Stimulated activated naive CD8-positive, alpha-beta T cell treated with anti-CD3 and anti-CD28 coated beads, Interleukin-15, amount 100 ng/mL, for 72 hours (primary cell): ENCODE results near the gene FAM193B.
"Not testable (repeated sequence)": the region's sequence is repeated elsewhere in the genome, so short reads cannot be mapped to it uniquely, and the experiment has no call there.

Source experiments
- ATAC-seq: fragments of 150-1000 bp; cut with Tn5 transposase; 2 replicates; pipeline ENCODE4 v1.10.0; 2021; ENCODE audit warnings: mild to moderate bottlenecking, moderate library complexity
- DNase-seq, 2 donors: peaks; one replicate each; pipeline ENCODE4 v3.0.0; 2021 to 2022
- H3K27ac Mint-ChIP-seq, 2 donors: one replicate each; pipeline ENCODE4 v1.8.0; 2022; ENCODE audit warnings: mild to moderate bottlenecking in 2 of 2, mixed read lengths in 2 of 2, moderate library complexity in 2 of 2
- H3K27me3 Mint-ChIP-seq: one replicate; pipeline ENCODE4 v1.8.0; 2022; ENCODE audit warnings: mixed read lengths
- H3K4me1 Mint-ChIP-seq: one replicate; pipeline ENCODE4 v1.8.0; 2022; ENCODE audit warnings: mild to moderate bottlenecking, mixed read lengths
- H3K4me3 Mint-ChIP-seq, 2 donors: one replicate each; pipeline ENCODE4 v1.8.0; 2022; ENCODE audit warnings: mild to moderate bottlenecking in 2 of 2, mixed read lengths in 2 of 2, moderate library complexity in 1 of 2
- H3K9me3 Mint-ChIP-seq, 2 donors: one replicate each; pipeline ENCODE4 v1.8.0; 2022; ENCODE audit warnings: mixed read lengths in 2 of 2

Gene FAM193B

DNA sequence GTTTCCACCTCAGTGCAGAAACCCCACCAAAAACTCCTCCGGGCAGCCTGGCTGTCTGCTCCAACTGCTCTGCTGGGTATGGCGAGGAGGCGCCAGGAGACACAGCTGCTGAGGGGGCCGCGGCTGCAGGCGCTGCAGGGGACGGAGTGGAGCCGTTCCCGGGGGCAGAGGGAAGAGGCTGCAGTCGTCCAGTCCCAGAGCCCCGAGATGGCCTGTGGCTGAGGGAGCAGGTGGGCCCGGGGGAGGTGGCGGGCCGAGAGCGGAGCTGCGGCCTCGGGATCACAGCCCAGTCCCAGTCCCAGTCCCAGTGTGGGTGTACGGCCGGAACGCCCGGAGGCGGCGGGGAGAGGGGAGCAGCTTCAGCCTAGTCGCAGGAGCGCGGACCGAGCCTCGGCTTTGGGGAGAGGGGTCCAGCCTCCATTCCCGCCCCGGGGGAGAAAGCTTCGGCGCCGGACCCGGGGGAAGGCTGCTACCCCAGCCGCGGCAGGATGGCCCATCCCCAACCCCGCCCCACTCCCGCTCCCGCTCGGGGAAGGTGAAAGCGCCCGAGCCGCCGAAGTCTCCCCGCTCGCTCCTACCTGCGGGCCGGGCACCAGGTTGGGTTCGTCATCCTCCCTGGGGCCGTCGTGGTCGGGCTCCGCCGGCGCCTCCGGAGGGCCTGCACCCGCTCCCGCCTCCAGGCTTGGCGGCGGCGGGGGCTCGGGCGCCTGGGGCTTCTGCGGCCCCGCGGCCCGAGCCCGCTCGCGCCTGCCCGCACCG, 513 bp downstream of the FAM193B start:
- Mint-ChIP-seq H3K9me3 (no peaks in the 10 kb centered on the region), H3K4me3 (peak overlapping the region; percentile 86 to 89), H3K27me3 (no peaks in the 10 kb centered on the region), H3K4me1 (peaks cover 29% of the 10 kb centered on the region), H3K27ac (peak overlapping the region in 1 of 2 donors; percentile 78)
- DNase-seq = peak; percentile 46
- ATAC-seq = peak; percentile 65

DNA sequence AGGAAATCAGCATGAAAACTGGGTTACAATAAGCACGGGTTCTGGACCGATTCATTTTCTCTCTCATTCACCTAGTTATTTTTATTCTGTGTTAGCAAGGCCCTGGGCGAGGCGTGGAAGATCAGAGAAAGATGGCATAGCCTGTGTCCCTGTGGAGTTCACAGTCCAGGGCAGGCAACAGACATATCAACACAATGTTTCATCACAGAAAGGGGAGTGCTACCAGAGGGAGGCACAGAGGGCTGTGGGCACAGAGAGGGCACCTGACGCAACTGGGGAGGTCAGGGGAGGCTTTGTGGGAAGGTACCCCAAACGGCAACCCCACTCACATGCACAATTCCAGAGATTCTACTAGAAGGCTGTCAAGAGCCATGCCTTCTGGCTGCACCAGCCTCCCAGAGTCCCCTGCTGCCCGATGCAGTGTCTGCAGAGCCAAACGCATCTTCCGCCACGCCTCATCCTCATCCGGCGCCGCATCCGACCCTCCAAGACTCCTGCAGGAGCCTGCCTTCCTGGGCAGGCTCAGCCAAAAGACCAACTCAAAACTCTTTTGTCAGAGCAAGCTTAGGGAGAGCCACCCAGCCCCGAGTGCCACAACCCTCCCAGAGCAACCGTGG, 1.4 kb downstream of the FAM193B start:
- DNase-seq (no peak), ATAC-seq (no peak)
- Mint-ChIP-seq H3K4me3 (peak overlapping the region; percentile 86 to 89), H3K9me3 (no peaks in the 10 kb centered on the region), H3K27ac (peak overlapping the region in 1 of 2 donors; percentile 79), H3K27me3 (no peaks in the 10 kb centered on the region), H3K4me1 (peaks cover 29% of the 10 kb centered on the region)

DNA sequence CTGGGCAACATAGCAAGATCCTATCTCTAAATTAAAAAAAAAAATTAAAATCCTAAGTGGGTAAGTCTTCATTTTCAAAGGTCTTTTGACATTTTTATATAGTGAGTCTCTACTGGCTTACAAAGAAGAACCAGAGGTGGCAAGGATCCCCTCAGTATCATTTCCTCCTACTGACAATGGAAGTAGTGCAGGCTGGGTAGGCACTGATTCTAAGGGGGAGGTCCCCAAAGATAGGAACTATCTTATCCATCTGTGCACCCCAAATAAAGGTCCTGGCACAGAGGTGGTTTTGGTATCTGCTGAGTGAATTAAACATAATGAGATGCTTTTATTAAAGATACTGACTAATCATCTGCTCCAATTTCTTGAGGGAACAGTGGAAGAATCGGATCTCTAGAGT, 4.2 kb downstream of the FAM193B start:
- H3K4me3 Mint-ChIP-seq = no peak overlapping the region
- H3K27ac Mint-ChIP-seq = no peak overlapping the region

DNA sequence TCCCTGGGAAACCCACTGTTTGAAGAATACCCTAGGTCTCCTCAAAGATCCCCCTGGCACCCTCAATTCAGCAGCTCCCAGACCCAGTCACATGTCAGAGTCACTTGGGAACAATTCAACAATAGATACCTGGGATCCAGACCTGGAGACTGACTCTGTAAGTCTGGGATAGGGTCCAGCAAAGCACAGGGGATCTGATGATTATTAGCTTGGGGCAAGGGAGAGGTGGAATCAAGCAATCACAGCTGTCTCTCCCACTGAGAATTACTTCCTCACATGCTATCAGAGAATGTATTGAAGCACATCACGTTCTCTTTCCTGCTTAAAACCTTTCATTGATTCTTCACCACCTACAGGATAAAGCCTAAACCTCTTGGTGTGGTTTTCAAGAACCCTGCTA, 5.9 kb downstream of the FAM193B start:
- Mint-ChIP-seq H3K4me3 (no peak overlapping the region), H3K27me3 (no peaks in the 10 kb centered on the region), H3K4me1 (peaks cover 29% of the 10 kb centered on the region), H3K27ac (no peak overlapping the region), H3K9me3 (no peaks in the 10 kb centered on the region)
- ATAC-seq (no peak), DNase-seq (no peak)

More for the DNA sequence above, 4.2 kb downstream of the FAM193B start:
- Mint-ChIP-seq H3K9me3 (no peaks in the 10 kb centered on the region), H3K4me1 (peaks cover 37% of the 10 kb centered on the region), H3K27me3 (no peaks in the 10 kb centered on the region)
- ATAC-seq (no peak), DNase-seq (no peak)

DNA sequence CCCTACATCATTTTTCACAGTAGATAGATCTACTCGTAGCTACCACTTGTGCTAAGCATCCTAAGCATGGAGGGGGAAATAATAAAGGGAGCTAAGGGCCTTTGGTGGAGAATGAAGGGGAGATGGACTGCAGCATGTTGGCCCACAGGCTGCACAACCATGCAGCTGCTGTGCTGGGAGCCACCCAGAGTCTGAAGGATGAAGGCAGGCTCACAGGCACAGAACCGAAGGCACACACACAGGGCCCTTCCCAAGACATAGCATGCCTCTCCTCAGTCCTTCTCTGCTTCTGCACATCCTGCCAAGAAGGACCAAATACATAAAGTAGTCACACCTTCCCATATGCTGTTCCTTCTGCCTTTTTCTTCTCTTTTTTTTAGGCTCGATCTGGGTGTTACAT, 6.6 kb downstream of the FAM193B start:
- peaks cover 21% of the 10 kb centered on the region for H3K4me1 Mint-ChIP-seq
- DNase-seq = no peak
- ATAC-seq = no peak
- no peak overlapping the region for H3K27ac Mint-ChIP-seq
- H3K27me3 Mint-ChIP-seq = no peaks in the 10 kb centered on the region
- no peaks in the 10 kb centered on the region for H3K9me3 Mint-ChIP-seq
- H3K4me3 Mint-ChIP-seq = no peak overlapping the region

DNA sequence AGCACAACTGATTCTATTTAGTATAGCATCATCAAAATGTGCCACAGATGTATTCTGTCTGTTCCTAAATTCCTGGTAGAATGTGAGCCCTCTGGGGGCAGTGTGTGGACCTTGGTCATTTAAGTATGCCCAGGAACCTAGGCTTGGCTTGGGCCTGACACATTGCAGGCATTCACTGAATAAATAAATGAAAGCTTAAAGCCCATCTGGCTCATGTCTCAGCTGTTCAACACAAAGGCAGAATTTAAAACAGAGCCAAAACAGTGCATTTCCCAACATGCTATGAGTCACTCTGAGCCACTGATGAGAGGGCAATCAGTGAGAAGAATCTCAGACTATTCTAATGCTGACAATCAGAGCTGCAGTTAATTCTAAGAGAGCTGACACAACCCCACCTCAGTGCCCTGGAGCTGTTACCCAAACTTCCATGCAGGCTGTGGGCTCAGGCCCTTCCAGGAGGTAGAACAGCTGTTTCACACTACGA, 8.1 kb downstream of the FAM193B start:
- H3K4me3 Mint-ChIP-seq = no peak overlapping the region
- no peaks in the 10 kb centered on the region for H3K9me3 Mint-ChIP-seq
- H3K27me3 Mint-ChIP-seq = no peaks in the 10 kb centered on the region
- H3K4me1 Mint-ChIP-seq = peaks cover 11% of the 10 kb centered on the region
- ATAC-seq (no peak), DNase-seq (no peak)
- H3K27ac Mint-ChIP-seq = no peak overlapping the region

DNA sequence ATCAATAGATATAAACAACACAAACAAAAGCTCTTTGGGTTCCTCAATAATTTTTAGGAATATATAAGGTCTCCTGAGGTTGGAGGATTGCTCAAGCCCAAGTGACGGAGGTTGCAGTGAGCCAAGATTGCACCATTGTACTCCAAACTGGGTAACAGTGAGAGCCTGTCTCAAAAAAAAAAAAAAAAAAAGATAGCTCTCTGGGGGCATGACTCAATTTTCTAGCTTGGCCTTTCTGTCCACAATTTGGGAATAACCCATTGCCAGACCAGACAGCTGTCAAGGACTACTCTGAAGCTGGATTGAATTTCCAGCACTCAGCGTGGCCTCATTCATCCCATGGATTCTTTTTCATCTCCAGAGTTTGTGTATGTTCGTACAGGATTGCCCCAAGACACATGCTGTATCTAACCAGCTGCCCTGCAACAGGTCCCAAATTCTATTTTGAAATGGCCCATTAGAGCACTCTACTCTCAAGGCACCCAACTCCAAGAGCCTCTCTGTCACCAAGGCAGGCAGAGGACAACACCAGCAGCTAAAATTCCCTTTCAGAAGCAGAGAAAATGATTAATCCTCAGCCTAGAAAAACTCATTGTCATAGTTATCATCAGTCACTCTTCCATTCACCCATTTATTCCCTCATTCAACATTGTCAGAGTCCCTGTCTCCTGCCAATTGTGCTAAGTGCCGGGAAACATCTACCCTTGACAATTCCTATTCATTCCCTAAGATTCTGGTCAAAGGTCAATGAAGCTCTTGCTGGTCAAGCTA, 8.7 kb downstream of the FAM193B start:
- Mint-ChIP-seq H3K27ac (no peak overlapping the region), H3K4me1 (peaks cover 11% of the 10 kb centered on the region), H3K9me3 (no peaks in the 10 kb centered on the region), H3K4me3 (no peak overlapping the region), H3K27me3 (no peaks in the 10 kb centered on the region)
- ATAC-seq = no peak
- DNase-seq = no peak

DNA sequence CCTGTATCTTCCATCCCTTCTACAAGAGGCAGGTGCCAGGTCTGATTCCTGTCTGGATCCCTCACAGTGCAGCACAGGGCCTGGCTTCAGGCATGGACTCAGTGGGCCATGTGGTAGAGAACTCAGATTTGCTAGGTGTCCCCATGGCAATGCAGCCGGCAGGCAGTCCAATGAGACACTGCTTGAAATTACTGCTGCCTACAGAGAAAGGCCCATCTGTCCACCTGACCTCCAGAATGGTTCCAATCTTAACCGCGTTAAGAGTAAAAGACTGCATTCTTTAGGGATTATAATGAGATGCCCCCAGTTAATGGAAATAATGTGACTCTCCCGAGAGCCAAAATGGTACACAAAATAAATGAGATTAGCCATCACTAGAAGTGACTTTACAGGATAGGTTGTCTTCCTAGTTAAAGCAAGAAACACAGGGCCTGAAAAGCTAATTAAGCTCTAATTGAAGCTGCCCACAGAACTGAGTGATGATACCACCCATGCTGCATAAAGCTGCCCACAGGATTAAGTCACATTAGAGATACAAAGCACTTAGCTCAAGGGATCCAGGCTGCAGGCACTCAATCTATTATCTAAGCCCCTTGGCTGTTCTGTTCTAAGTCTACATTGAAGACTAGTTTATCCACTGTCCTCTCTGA, 11.4 kb downstream of the FAM193B start:
- Mint-ChIP-seq H3K9me3 (no peaks in the 10 kb centered on the region), H3K27ac (no peak overlapping the region), H3K4me3 (no peak overlapping the region), H3K27me3 (no peaks in the 10 kb centered on the region), H3K4me1 (peaks cover 11% of the 10 kb centered on the region)
- DNase-seq = no peak
- ATAC-seq = no peak

DNA sequence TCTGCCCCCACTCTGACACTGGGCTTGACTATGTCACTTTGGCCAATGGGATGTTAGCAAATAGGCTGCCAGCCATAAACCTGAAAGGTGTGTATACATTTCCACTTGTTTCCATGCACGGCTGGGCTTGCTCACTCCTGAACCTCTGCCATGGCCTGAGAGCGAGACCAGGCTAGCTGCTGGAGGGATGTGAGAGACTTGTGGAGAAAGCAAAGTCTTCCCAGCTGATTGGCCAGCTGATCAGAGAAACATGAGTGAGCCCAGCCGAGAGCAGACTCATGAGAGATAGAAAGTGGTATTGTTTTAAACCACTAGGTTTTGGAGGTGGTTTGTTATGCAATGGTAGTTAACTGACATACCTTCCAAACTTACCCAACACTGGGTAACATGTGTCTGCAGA, 13.9 kb downstream of the FAM193B start:
- no peak overlapping the region for H3K27ac Mint-ChIP-seq
- H3K27me3 Mint-ChIP-seq = no peaks in the 10 kb centered on the region
- no peaks in the 10 kb centered on the region for H3K9me3 Mint-ChIP-seq
- ATAC-seq = no peak
- no peak for DNase-seq
- H3K4me3 Mint-ChIP-seq = no peak overlapping the region
- no peaks in the 10 kb centered on the region for H3K4me1 Mint-ChIP-seq

DNA sequence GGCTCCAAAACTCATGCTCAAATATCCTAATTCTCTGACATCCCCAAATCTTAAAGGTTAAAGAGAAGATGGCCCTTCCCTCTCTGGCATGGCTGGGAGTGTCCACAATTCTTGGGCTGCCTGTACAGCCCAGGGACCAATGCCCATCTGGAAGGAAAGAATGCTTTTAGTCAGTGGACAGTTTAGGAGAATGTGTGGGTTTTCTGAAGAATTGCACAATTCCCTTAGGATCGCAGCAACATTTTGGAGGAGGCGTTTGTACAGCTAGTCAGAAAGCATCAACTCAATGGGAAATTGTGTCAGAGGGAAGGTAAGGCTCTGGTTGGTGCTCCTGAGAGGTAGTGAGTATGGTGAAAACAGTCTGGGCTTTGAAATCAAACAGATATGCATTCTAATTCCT, 15.0 kb downstream of the FAM193B start:
- DNase-seq (no peak), ATAC-seq (no peak)
- H3K4me1 Mint-ChIP-seq = no peaks in the 10 kb centered on the region
- H3K4me3 Mint-ChIP-seq = no peak overlapping the region
- no peaks in the 10 kb centered on the region for H3K27me3 Mint-ChIP-seq
- H3K9me3 Mint-ChIP-seq = no peaks in the 10 kb centered on the region
- no peak overlapping the region for H3K27ac Mint-ChIP-seq

DNA sequence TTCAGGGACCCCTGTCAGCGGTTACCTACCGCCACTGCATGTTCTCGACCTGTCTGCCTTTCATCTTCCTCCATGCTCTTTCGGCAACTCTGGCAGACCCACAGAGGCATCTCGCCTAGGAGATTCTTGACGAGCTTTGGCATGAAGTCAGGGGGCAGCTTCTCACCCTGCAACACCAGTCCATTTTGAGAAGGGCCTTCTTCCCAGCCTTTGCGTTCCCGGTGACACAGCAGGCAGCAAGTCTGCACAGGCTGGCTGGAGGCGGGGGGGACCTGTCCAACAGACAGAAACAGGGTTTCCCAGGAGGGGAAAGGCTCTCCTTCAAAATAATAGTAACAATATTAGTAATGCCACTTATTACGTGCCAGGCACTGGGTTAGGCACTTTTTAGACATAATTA, 15.5 kb downstream of the FAM193B start:
- H3K27ac Mint-ChIP-seq = no peak overlapping the region
- no peak for ATAC-seq
- H3K9me3 Mint-ChIP-seq = no peaks in the 10 kb centered on the region
- H3K4me3 Mint-ChIP-seq = no peak overlapping the region
- H3K27me3 Mint-ChIP-seq = no peaks in the 10 kb centered on the region
- H3K4me1 Mint-ChIP-seq = no peaks in the 10 kb centered on the region
- no peak for DNase-seq

DNA sequence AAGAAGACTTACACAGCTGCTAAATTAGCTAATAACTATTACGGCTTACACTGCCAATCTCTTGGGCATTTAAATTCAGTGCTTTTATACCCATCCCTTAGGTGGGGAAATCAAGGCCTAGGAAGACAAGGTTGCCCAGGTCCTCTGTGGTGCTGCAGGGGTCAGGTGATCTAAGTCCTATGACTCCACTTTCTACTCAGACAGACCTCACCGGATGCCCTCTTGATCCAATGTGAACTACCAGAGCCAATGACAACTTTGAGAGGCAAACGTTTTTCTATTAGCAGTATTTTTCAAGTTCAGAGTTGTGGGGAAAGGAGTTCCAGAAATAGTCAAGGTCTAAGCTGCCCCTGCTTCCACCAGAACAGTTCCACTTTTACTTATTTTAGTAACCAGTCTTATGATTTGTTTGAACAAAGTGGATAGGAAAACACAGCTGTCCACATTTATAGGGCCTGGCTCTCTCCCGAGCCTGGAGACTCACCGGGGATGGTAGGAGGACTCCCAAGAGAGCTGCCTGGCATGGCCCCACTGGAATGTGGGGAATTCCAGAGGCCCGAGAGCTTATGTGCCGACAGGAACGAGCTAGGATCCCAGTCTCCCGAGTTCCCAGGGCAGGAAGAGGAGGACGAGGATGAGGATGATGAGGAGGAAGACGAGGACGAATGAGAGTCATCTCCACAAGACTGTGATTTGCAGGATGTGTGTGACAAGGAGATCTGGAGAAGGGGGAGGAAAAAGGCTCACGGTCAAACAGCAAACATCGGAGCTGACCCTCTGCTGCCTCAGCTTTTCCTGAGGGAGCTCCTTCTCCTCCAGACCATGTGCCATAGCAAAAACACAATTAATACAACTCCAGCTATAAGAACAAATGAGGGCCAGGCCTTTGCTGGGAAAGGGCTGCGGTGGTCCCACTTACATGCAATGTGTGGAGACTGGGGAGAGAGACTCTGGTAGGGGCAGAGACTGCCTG, 16.7 kb downstream of the FAM193B start:
- no peaks in the 10 kb centered on the region for H3K9me3 Mint-ChIP-seq
- DNase-seq = no peak
- peak overlapping the region in 1 of 2 donors; percentile 15 for H3K27ac Mint-ChIP-seq
- H3K27me3 Mint-ChIP-seq = no peaks in the 10 kb centered on the region
- H3K4me3 Mint-ChIP-seq = peak overlapping the region in 1 of 2 donors; percentile 9
- ATAC-seq = no peak
- H3K4me1 Mint-ChIP-seq = no peaks in the 10 kb centered on the region

DNA sequence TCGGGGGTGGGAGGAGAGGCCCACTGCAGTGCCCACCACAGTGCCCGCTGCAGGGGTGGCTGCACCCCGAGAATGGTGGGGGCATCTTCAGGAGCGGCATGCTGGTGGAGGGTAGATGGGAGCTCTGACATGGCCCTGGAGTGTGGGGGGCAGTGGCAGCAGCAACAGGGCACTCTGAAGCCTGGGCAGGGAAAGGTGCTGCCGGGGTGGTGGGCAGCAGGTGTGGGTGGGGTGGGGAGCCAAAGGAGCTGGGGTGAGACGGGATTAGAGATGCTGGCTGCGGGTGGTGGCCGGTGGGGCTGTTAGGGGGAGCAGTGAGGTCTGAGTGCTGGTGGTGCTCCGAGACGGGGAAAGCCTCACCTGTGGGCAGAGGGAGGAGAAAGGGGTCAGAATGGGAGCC, 18.0 kb downstream of the FAM193B start:
- Mint-ChIP-seq H3K27me3 (no peaks in the 10 kb centered on the region), H3K27ac (peak overlapping the region in 1 of 2 donors; percentile 78), H3K9me3 (no peaks in the 10 kb centered on the region), H3K4me3 (no peak overlapping the region), H3K4me1 (no peaks in the 10 kb centered on the region)
- DNase-seq = no peak
- no peak for ATAC-seq

DNA sequence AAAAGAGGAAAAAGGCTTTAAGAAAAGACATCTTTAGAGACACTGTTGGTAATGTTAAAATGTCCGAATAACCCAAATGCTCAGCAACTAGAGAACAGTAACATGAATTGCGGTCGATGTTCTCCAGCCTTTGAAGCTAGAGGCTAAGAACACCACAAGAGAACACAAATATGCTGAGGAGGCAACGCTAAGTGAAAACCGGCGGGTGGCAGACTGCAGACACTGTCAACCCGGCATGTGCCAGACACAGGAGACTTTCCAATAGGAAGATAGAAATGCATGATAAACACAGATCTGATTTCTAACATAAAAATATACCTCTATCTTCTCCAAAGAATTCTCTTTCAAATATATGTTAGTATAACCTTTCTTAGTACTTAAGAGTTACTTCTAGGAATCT, 19.2 kb downstream of the FAM193B start:
- peaks cover 5% of the 10 kb centered on the region for H3K4me1 Mint-ChIP-seq
- H3K27ac Mint-ChIP-seq = no peak overlapping the region
- H3K4me3 Mint-ChIP-seq = no peak overlapping the region
- DNase-seq (no peak), ATAC-seq (no peak)
- H3K9me3 Mint-ChIP-seq = no peaks in the 10 kb centered on the region
- H3K27me3 Mint-ChIP-seq = no peaks in the 10 kb centered on the region

DNA sequence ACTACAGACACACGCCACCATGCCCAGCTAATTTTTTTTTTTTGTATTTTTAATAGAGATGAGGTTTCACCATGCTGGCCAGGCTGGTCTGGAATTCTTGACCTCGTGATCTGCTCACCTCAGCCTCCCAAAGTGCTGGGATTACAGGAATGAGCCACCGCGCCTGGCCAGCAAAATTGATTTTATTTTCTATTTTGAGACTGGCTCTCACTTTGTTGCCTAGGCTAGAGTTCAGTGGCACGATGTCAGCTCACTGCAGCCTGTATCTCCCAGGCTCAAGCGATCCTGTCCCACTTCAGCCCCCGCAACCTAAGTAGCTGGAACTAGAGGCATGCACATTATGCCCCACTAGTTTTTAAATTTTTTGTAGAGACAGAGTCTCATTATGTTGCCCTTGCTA, 19.9 kb downstream of the FAM193B start:
- H3K9me3 Mint-ChIP-seq, H3K4me3 Mint-ChIP-seq, H3K4me1 Mint-ChIP-seq, DNase-seq, H3K27me3 Mint-ChIP-seq, H3K27ac Mint-ChIP-seq, ATAC-seq: not testable (repeated sequence)
